GM10847 (cell line): ENCODE measurements around the gene DHRS3.

Experiments used
- POLR2A ChIP-seq: IDR thresholded peaks from 2 replicates; pipeline ENCODE4 v1.6.1; 2011; ENCODE audit not compliant: insufficient read length; ENCODE audit errors: extremely low read depth

Gene DHRS3

DNA sequence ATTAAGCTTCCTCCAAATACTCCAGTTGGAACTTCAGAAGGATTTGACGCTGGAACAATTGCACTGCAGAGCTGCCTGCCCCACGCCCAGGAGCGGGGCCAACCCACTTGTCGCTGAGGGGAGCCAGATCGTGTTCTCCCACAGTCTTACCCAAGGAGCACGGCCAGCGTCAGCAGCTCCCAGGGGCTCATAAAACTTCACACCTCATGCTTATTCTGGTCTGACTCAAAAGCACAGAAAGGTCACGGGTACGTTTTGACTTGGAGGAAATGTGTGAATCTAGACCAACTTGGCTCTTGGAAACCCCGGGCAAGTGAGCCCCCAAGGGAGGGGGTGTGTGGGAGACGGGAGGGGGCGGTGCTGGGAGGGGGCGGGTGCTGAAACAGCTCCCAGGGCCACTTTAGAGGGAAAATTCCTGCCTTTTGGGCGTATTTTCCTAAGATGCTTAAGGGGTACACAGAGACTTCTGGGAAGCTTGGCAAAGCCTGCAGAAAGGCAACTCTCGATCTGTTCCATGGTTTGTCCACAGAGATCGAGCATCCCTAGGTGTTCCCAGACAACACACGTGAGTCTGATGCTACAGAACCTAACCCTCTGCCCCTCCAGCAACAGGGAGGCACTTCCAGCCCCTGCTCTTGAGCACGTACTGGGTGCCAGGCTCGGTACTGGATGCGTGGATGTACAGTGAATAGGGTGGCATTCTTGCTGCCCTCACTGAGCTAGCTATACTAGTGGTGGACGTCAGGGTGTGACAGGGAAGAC lies 98.9 kb downstream of the DHRS3 start:
- no peak for TF ChIP-seq POLR2A
